Glutamatergic neuron (in vitro differentiated cells): ENCODE results near the gene STX11. TPM values are rescaled to one million over a fixed set of nuclear protein-coding genes. Genes with fewer than 3 reads are reported as not detected.

Experiments
- DNase-seq: peaks from one replicate; pipeline ENCODE4 v3.0.0; 2022
- H3K27ac Mint-ChIP-seq: one replicate; pipeline ENCODE4 v1.8.0; 2020; ENCODE audit warnings: mild to moderate bottlenecking, mixed read lengths, inconsistent platforms; ENCODE audit not compliant: unreplicated experiment
- H3K27me3 Mint-ChIP-seq: one replicate; pipeline ENCODE4 v1.8.0; 2020; ENCODE audit warnings: mild to moderate bottlenecking, moderate library complexity, mixed read lengths, inconsistent platforms; ENCODE audit not compliant: unreplicated experiment
- H3K36me3 Mint-ChIP-seq: one replicate; pipeline ENCODE4 v1.8.0; 2020; ENCODE audit warnings: mild to moderate bottlenecking, mixed read lengths, inconsistent platforms; ENCODE audit not compliant: unreplicated experiment
- H3K4me1 Mint-ChIP-seq: one replicate; pipeline ENCODE4 v1.8.0; 2020; ENCODE audit warnings: mild to moderate bottlenecking, low read depth, mixed read lengths, inconsistent platforms; ENCODE audit not compliant: unreplicated experiment
- H3K4me3 Mint-ChIP-seq: one replicate; pipeline ENCODE4 v1.8.0; 2020; ENCODE audit warnings: mild to moderate bottlenecking, mixed read lengths, inconsistent platforms; ENCODE audit not compliant: unreplicated experiment
- H3K9me3 Mint-ChIP-seq: one replicate; pipeline ENCODE4 v1.8.0; 2020; ENCODE audit warnings: mild to moderate bottlenecking, moderate library complexity, mixed read lengths, inconsistent platforms; ENCODE audit not compliant: unreplicated experiment
- total RNA-seq: library from RNA; stranded (reverse); fragmentation: NEBNext Ultra II Directional; extraction: Animal tissue kit (Norgen Biotek cat#: 25700); gene quantifications from one replicate; pipeline ENCODE4 v1.2.1, GENCODE V29; 2021; ENCODE audit not compliant: unreplicated experiment
- TF ChIP-seq, protein P1 (sequence below): fragments of 200-600 bp; sonication (generic); IDR thresholded peaks from one replicate; pipeline ENCODE4 v1.5.0; 2021; ENCODE audit not compliant: partially characterized antibody, unreplicated experiment

STX11 gene
- total RNA-seq, 1 donor from 2014 or later, result not detected

DNA sequence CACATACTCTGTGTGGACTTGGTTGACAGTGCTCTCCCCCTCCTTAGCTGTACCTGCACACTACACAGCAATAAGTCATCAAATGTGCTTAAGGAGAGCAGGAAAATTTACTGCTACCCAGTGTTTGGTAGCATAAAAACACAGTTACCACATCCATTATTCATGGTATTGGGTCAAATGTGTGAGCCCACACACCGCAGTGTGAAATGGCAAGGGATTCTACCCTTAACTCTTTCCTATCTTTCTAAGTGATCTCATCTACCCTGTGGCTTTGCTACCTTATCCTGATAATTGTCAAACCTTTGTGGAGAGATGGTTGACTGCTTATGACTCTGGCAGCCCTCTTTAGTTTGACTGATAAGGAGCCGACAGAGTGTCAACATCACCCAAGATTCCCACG lies 47.6 kb downstream of the STX11 start:
- H3K36me3 Mint-ChIP-seq, result peaks cover 5% of the 10 kb centered on the region

DNA sequence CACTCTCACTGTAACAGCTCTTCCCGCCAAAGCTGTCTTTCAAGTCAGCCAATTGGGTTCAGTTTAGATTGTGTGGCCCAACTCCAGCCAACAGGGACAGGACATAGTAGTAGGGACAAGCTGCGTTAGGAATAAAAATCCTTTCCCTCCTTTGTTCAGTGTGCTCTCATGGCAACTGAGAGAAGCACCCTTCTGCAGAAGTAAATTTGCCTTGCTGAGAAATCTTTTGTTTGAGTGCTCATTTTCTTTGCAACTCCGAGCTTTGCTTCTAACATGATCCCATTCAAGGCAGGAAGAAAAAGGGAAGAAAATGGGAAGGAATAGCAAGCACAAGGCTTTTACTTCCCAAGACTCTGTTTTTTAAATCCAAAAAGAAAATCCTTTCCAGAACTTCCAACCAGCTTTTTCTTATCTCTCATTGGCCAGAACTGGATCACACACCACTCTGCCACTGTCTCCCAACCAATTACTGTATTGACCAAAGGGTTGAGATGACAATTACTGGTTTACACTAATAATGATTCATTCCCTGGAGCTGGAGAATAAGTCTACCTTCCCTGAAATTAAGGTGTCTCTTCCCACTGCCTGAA lies 52.7 kb downstream of the STX11 start:
- no peaks in the 10 kb centered on the region for H3K27me3 Mint-ChIP-seq
- TF ChIP-seq, protein P1, sequence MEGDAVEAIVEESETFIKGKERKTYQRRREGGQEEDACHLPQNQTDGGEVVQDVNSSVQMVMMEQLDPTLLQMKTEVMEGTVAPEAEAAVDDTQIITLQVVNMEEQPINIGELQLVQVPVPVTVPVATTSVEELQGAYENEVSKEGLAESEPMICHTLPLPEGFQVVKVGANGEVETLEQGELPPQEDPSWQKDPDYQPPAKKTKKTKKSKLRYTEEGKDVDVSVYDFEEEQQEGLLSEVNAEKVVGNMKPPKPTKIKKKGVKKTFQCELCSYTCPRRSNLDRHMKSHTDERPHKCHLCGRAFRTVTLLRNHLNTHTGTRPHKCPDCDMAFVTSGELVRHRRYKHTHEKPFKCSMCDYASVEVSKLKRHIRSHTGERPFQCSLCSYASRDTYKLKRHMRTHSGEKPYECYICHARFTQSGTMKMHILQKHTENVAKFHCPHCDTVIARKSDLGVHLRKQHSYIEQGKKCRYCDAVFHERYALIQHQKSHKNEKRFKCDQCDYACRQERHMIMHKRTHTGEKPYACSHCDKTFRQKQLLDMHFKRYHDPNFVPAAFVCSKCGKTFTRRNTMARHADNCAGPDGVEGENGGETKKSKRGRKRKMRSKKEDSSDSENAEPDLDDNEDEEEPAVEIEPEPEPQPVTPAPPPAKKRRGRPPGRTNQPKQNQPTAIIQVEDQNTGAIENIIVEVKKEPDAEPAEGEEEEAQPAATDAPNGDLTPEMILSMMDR, result no peak
- no peak for DNase-seq
- H3K36me3 Mint-ChIP-seq, result peaks cover 5% of the 10 kb centered on the region
- no peak overlapping the region for H3K4me3 Mint-ChIP-seq
- H3K4me1 Mint-ChIP-seq, result no peaks in the 10 kb centered on the region
- no peak overlapping the region for H3K27ac Mint-ChIP-seq
- H3K9me3 Mint-ChIP-seq, result no peaks in the 10 kb centered on the region

More for the DNA sequence above, 47.6 kb downstream of the STX11 start:
- H3K4me1 Mint-ChIP-seq, result no peaks in the 10 kb centered on the region
- no peaks in the 10 kb centered on the region for H3K27me3 Mint-ChIP-seq
- H3K4me3 Mint-ChIP-seq, result no peak overlapping the region
- H3K27ac Mint-ChIP-seq, result no peak overlapping the region
- TF ChIP-seq, protein P1, result no peak
- H3K9me3 Mint-ChIP-seq, result no peaks in the 10 kb centered on the region
- DNase-seq, result no peak

DNA sequence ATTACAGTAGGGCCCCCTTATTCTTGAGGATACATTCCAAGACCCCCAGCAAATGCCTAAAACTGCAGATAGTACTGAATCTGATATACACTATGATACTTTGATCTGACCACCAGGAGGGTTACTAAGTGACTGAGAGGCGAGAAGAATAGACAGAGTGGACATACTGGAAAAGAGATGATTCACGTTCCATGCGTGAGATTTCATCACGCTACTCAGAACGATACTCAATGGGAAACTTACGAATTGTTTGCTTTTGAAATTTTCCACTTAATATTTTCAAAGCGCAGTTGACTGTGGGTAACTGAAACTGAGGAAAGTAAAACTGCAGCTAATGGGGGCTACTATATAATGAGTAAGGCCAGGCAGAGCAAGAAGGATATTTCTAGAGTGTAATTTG lies 60.8 kb downstream of the STX11 start:
- TF ChIP-seq, protein P1, result no peak
- Mint-ChIP-seq H3K27me3 (peaks cover 10% of the 10 kb centered on the region), H3K4me1 (peaks cover 5% of the 10 kb centered on the region), H3K36me3 (peaks cover under 1% of the 10 kb centered on the region), H3K4me3 (no peak overlapping the region), H3K27ac (no peak overlapping the region), H3K9me3 (peaks cover 9% of the 10 kb centered on the region)
- DNase-seq, result no peak

DNA sequence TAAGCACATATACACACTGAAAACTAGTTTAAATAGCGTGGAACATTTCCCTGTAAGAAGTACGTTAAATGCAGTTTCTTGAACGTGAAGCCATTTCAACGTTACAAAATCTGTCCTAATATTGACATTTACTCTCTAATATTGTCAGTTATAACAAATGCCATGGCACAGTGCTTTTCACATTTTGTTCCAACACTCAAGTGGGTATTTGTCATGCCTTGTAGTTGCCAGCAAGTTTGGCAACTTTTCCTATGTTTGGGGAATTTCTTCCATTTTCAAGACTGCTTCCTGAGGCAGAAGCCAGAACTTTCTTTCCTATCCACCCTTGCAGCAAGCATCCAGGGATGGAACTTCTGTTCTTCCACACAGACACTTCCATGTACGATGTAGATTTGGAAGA lies 63.0 kb downstream of the STX11 start:
- TF ChIP-seq, protein P1, result no peak
- no peak for DNase-seq
- no peak overlapping the region for H3K27ac Mint-ChIP-seq
- peaks cover 19% of the 10 kb centered on the region for H3K27me3 Mint-ChIP-seq
- H3K9me3 Mint-ChIP-seq, result peaks cover 18% of the 10 kb centered on the region
- peaks cover 5% of the 10 kb centered on the region for H3K4me1 Mint-ChIP-seq
- H3K36me3 Mint-ChIP-seq, result peaks cover 4% of the 10 kb centered on the region
- no peak overlapping the region for H3K4me3 Mint-ChIP-seq

DNA sequence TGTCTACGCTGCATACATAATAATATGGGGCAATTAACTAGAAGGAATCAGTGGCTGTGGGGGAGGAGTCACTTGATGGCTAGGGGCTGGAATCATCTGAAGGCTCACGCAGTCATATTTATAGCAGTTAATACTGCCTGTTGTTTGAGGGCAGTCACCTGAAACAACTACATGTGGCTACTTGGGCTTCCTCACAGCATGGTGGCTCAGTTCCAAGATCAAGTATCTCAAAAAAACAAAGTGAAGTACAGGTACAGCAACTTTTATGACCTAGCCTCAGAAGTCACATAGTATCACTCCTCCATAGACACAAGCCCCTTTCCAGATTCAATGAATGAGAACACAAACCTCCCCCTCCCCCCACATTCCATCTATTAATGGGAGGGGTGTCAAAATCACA lies 63.7 kb downstream of the STX11 start:
- H3K27ac Mint-ChIP-seq, result no peak overlapping the region
- H3K36me3 Mint-ChIP-seq, result peaks cover 4% of the 10 kb centered on the region
- TF ChIP-seq, protein P1, result no peak
- H3K4me1 Mint-ChIP-seq, result peaks cover 5% of the 10 kb centered on the region
- H3K4me3 Mint-ChIP-seq, result no peak overlapping the region
- no peak for DNase-seq
- peaks cover 21% of the 10 kb centered on the region for H3K27me3 Mint-ChIP-seq
- H3K9me3 Mint-ChIP-seq, result peaks cover 18% of the 10 kb centered on the region
